Activated T-cell treated with anti-CD3 and anti-CD28 coated beads, Interleukin-2, amount 50 U/mL, for 48 hours (primary cell): ENCODE measurements around the gene PGAP6.
"Not testable (repeated sequence)": the region's sequence is repeated elsewhere in the genome, so short reads cannot be mapped to it uniquely, and the experiment has no call there.

Experiments
- DNase-seq, 2 experiments: peaks; one replicate each; pipeline ENCODE4 v3.0.0-alpha.2; 2020

The PGAP6 gene

DNA sequence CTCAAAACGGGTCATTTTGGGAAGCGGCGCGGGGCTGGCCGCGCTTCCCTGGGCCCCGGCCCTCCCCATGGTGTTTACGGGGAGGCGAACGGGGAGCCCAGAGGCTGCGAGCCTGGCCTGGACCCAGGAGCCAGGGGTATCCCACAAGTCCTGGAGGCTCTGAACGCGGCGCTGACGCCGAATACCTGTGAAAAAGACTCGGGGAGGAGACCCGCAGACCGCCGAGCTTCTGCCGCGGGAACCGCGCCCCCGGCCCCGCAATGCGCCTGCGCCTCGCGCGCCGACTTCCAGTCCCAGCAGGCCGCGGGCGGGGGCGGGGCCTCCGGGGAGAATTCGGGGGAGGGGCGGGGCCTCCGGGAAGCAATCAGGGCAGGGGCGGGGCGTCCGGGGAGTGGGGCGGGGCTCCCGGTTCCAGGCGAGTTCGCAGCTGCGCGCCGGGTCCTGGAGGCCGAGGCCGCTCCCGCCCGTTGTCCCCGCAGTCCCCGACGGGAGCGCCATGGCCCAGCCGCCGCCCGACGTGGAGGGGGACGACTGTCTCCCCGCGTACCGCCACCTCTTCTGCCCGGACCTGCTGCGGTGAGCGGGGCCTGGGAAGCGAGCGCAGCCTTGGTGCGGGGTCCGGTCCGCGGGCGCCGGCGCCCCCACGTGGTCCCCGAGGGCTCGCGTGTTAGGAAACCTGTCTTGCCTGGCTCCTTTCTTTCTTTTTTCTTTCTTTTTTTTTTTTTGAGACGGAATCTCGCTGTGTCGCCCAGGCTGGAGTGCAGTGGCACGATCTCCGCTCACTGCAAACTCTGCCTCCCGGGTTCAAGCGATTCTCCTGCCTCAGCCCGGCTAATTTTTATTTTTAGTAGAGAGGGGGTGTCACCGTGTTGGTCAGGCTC, 19.9 kb upstream of the PGAP6 start, which contains the start of gene DECR2:
DECR2 (plus strand) TSS at position 418 of the 881 bp plus-strand sequence; CDS start at position 497, 79 bp downstream.
- peak; percentile 99 for DNase-seq

DNA sequence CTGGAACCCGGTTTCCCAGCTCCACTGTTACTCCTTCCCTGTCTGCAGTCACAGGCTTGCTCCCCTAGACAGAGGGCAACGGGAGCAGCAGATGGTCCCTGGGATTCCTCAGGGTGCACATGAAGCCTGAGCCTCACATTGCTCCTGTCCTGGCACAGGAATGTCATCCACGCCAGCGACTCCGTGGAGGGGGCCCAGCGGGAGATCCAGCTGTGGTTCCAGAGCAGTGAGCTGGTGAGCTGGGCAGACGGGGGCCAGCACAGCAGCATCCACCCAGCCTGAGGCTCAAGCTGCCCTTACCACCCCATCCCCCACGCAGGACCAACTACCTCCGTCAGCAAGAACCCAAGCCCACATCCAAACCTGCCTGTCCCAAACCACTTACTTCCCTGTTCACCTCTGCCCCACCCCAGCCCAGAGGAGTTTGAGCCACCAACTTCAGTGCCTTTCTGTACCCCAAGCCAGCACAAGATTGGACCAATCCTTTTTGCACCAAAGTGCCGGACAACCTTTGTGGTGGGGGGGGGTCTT, 18.3 kb upstream of the PGAP6 start:
- no peak for DNase-seq

DNA sequence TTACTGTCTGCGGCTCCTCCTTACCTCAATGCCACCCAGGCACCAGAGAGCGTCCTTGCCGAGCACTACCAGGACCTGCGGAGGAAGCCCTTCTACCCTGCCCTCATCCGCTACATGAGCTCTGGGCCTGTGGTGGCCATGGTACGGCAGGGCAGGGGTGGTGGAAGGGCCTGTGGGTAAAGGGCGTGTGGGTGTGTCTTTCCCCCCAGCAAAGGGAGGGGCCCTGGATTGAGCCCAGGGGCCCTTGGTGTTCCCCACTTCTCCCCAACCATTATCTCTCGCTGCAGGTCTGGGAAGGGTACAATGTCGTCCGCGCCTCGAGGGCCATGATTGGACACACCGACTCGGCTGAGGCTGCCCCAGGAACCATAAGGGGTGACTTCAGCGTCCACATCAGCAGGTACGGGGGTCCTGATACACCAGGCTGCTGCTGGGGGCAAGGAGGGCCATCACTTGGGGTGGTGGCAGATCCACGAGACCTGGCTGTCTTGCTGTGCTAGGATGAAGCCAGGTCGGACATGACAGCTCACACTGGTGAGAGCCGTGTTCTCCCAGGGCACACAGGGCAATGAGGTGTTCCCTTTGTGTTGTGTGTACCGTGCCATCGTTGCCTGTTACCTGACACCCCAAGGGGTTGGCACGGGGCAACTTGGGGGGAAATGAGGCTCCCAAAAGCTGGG, 17.7 kb upstream of the PGAP6 start:
- DNase-seq, result no peak

DNA sequence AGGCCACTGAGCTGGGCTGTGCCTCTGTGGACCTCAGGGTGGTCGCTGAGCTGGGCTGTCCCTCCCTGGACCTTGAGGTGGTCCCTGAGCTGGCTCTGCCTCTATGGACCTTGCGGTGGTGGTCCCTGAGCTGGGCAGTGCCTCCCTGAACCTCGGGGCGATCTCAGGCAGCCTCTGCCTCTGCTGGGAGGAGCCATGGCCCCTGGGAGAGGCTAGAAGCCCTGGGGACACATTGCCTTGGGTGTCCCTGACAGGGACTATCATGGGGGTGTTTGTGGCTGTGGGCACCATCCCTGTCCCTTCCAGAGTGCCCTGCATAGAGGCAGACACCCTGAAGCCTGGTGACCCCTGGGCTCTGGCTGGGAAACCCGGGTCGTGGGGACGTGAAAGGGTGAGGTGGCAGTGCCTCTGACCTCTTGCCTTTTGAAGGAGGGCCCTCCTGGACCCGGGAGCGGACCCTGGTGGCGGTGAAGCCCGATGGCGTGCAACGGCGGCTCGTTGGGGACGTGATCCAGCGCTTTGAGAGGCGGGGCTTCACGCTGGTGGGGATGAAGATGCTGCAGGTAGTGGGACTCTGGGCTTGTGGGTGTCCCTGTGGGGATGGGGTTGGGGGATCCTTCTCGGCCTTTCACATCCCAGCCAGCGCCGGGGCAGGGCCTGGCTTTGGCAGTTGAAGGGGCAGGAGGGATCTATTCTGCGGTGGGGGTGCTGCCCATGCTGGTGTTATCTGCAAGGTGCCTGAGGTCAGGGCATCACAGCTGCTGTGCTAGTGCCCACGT, 17.0 kb upstream of the PGAP6 start:
- no peak for DNase-seq

DNA sequence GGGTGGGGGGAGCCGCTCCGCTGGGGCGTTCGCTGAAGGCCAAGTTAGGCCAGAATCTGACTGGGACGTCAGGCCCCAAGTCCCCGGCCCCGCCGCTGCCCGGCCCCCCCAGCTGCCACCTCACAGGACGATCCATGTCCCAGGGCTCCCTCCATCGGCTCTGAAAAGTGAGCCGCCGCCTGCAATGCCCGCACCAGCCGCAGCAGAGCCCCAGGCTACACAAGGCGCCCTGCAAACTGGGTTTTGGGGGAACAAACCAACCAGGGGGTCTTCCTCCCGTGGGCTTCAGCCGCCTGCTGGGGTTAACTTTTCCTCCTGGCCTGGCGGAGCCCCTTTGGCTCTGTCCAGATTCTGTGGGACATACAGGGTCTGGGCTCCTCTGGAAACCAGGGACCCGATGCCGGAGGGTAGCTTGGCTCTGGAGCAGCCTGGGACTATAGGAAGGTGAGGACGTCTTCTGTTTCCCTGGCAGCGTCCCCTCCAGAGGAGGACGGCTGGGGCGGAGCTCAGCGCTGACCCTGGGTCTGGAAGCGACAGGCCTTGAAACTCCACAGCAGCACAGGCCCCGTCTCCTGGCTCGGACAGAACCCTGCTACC, 16.1 kb upstream of the PGAP6 start:
- peak in 1 of 2 experiments; percentile 50 for DNase-seq

DNA sequence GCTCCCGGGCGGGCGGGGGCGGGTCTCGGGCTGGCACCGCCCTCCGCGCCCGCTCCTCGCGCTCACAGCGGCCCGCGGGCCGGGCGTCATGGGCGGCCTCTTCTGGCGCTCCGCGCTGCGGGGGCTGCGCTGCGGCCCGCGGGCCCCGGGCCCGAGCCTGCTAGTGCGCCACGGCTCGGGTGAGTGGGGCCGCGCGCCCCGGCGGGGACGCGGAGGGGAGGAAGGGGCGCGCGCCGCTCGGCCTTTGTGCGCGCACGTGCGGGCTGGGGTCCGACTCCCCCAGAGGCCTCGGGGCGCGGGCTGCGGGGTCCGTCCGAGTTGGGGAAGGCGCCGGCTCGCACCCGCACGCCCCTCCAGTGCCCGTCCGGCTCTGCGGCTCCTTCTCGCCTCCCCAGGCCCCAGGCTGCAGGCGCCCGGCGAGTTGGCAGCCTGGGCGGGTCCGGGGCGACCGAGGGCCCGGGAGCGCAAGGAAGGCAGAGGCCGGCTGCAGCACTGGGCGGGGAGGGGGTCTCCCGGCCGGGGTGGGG, 15.4 kb upstream of the PGAP6 start, which contains the start of gene NME4:
NME4 (plus strand) TSS at position 65 of the 527 bp plus-strand sequence; CDS start at position 89, 24 bp downstream.
- peak; percentile 41 to 52 for DNase-seq

DNA sequence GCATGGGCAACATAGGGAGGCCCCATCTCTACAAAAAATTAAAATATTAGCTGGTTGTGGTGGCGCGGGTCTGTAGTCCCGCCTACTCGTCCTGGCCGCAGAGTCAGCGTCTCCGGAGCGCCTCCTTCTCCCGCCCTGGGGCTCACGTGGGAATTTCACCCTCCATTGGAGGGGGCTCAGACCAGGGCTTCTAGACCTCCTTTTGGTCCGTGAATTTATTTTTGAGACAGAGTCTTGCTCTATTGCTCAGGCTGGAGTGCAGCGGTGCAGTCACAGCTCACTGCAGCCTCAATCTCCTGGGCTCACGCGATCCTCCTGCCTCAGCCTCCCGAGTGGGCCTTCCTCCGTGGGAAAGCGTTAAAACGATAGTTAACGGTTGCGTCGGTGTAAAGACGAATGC, 14.8 kb upstream of the PGAP6 start:
- DNase-seq, result peak in 1 of 2 experiments; percentile 31

DNA sequence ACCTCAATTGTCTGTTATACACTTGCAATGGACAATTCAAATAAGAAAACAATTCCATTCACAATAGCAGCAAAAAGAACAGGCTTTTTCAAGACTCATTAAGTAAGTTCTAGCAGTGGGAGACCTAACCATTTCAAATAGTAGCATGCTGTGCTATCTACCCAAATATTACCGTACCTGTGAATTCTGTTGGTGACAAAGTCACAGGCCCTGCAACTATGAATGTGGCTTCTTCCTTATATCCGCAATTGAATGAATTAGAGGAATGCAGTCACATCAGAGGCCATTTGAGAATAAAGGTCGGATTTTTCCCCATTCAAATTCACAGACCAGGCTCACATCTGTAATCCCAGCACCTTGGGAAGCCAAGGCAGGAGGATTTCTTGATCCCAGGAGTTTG, 14.4 kb upstream of the PGAP6 start:
- no peak for DNase-seq

DNA sequence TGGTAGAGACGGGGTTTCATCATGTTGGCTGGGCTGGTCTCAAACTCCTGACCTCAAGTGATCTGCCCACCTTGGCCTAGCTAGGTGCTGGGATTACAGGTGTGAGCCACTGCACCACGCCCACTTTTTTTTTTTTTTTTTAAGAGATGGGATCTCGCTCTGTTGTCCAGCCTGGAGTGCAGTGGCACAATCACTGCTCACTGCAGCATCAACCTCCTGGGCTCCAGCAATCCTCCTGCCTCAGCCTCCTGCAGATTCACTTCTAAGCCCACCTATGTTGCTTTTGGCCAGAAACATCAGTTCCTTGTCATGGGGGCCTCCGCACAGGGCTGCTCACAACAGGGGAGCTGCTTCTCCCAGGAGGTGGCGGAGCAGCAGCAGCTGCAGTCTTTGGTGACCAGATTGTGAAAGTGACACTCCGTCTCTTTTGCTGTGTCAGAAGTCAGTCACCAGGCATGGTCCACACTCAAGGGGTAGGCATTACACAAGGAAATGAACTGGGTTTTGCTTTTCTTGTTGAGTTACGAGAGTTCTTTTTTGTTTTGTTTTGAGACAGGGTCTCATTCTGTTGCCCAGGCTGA, 10.8 kb upstream of the PGAP6 start:
- peak; percentile 62 to 68 for DNase-seq

DNA sequence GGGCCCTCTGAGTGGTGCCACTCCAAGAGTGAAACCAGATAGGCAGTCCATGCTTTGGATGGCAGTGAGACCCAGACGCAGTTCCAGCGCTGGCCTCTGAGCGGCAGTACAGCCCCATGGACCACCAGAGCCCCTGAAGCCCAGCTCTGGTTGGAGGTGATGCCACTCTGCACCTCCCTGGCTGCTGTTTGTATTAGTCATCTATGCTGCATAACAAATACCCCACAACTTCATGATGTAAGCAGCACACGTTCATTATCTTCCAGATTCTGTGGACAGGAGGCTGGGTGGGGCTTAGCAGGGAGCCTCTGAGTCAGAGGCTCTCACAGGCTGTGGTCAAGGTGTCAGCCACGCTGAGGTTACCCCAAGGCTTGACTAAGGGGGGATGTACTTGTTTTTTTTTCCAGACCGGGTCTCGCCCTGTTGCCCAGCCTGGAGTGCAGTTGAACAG, 10.1 kb upstream of the PGAP6 start:
- peak; percentile 95 for DNase-seq

DNA sequence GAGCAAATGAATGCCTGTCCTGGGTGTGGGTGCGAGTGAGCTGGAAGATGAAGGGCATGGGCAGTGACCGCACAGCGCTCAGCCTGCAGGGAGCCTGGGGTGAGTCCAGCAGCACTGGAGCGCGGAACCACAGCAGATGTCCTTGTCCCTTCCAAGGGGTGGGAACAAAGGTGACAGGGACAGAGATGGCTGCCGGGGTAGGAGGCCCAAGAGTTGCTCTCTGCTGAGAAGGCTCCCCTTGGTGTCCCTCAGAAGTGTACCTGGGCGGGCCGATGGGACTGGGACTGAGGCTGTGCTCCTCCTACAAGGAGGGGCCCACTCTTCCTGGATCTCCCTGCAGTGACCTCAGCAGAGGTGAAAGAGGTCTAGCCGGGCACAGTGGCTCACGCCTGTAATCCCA, 7.6 kb upstream of the PGAP6 start:
- no peak for DNase-seq

DNA sequence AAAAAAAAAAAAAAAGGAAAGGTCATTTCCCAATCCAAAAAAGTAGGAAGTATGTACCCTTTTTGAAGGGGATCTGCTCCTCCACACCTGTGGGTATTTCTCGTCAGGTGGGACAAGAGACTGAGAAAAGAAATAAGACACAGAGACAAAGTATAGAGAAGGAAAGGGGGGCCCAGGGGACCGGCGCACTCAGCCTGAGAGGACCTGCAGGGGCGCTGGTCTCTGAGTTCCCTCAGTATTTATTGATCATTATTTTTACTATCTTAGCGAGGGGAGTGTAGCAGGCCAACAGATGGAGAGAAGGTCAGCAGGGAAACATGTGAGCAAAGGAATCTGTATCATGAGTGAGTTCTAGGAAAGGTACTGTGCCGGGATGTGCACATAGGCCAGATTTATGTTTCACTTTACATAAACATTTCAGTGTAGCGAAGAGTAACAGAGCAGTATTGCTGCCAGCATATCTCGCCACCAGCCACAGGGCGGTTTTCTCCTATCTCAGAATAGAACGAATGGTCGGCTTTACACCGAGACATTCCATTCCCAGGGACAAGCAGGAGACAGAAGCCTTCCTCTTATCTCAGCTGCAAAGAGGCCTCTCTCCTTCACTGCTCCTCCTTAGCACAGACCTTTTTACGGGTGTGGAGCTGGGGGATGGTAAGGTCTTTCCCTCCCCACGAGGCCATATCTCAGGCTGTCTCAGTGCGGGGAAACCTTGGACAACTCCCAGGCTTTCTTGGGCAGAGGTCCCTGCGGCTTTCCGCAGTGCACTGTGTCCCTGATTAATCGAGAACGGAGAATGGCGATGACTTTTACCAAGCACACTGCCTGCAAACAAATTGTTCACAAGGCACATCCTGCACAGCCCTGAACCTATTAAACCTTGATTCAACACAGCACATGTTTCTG, 6.2 kb upstream of the PGAP6 start:
- not testable (repeated sequence) for DNase-seq

DNA sequence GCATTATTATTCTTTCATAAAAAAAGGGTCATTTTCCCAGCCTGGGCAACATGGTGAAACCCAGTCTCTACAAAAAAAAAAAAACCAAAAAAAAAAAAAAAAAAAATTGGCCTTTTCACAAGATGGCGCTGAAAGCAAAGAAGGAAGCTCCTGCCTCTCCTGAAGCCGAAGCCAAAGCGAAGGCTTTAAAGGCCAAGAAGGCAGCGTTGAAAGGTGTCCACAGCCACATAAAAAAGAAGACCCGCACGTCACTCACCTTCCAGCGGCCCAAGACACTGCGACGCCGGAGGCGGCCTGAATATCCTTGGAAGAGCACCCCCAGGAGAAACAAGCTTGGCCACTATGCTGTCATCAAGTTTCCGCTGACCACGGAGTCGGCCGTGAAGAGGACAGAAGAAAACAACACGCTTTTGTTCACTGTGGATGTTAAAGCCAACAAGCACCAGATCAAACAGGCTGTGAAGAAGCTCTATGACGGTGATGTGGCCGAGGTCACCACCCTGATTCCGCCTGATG, 4.9 kb upstream of the PGAP6 start:
- no peak for DNase-seq

DNA sequence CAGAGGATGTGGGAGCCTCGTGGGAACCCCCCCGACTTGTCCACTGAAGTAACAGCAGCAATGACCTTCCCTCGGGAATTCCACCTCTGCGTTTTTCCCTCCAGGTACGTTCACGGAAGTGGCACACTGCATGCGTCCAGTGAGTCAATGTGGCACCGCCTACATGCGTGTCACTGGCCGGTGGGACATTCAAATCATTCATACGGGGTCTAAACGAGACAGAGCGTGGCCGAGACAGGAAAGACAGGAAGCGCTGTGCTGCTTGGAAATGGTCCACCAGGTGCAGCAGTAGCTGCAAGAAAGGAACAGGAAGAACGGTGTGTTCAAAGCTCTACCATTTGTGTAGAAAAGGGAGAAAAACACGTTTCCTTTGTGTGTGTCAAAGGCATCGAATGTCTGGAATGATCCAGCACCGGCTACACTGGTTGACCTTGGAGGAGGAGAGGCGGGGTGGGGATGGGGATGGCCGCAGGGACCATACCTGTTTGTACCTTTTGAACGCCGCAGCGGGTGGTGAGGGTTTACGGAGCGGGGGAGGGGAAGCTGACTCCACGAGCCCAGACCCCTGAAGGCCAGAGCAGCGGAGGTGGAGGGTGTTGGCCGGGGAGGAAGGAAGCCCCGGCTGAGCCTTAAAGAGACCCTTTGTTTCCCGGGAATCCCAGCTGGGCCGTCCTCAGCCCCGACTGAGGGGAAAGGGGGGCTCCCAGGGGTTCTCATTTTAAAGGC, 1.7 kb upstream of the PGAP6 start:
- DNase-seq, result peak; percentile 73 to 74

DNA sequence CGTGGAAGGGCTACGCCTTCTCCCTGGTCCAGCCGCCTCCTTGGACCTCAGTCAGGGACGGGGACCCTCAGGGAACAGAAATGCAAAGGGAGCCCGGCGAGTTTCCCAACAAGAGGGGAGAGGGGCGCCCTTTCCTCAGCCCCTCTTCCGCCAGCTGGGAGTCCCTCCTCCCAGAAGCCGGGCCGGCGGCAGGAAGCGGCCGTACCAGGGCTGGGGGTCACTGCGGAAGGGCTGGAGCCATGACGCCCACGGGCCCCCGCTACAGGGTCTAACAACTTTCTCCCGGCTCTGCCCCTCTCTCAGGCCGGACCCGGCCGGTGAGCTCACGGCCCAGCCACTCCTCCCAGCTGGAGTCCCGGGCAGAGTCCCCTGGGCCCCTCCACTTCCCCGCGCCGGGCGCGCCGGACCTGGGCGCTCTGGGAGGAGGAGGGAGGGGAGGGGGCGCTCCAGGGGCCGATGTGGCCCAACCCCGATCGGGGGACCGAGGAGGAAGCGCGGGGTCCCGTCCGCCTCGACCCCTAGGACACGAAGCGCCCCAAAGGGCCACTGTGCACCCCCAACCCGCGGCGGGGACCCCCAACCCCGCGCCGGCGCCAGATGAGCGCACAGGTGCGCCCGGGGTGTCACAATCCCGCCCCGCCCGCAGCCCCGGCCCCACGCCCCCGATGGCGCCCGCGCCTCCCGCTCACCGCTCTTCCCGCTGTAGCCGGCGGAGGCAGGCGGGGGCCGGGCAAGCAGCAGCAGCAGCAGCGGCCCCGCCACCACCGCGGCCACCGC, 578 bp downstream of the PGAP6 start:
- DNase-seq, result peak in 1 of 2 experiments; percentile 54

DNA sequence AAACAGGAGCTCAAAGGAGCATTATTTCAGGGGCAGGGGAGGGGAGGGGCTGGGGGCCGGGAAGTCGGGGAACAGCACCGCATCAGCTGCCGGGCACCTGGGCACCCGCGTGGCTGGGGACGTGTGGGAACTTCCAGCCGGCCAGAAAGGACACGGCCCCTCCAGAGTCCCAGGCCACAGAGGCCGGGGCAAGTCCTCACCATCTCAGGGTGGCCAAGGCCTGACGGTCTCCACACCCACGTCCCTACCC, 1.1 kb downstream of the PGAP6 start:
- DNase-seq, result no peak

DNA sequence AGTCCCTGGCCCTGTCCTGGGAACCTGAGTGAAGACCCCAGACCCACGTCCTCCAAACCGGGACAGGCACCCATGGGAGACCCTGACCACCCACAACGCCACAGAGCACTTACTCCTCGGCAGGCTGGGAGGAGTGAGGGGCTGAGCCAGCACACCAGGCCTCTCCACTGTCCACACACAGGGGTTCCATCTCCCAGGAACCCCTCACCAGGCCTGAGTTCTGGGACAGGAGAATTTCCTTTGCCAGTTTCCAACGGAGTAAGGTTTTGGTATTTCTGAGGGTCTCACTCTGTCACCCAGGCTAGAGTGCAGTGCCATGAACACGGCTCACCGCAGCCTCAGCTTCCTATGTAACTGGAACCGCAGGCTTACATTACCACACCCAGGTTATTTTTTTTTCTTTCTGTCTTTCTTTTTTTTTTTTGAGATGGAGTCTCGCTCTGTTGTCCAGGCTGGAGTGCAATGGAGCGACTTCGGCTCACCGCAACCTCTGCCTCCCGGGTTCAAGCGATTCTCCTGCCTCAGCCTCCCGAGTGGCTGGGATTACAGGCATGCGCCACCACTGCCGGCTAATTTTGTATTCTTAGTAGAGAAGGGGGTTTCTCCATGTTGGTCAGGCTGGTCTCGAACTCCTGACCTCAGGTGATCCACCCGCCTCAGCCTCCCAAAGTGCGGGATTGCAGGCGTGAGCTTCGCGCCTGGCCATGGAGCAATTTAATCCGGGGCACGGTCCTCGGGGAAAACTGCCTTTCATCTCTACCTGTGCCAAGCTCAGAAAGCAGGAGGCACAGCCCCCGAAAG, 1.6 kb downstream of the PGAP6 start:
- DNase-seq, result no peak
